ENCODE results near the gene PPM1L.

DNA sequence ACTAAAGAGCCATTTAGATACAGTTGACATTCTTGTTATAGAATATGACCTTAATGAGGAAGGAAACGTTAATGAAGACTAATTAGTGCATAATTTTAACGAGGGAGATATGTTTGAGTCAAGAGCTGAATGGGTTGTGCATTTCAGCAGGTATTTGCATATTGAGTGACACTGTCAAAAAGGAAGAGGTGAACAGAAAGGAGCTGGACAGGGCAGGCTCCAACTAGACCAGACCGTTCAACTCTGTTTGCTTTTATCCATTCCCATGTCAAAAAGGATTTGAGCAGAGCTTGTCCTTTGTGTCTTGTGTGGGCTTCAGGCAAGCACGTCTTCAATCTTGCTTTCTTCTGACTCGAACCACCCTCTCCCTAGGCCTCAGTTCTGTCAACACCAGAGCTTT is 308.4 kb downstream of the PPM1L start:
- TF ChIP-seq, protein P1, sequence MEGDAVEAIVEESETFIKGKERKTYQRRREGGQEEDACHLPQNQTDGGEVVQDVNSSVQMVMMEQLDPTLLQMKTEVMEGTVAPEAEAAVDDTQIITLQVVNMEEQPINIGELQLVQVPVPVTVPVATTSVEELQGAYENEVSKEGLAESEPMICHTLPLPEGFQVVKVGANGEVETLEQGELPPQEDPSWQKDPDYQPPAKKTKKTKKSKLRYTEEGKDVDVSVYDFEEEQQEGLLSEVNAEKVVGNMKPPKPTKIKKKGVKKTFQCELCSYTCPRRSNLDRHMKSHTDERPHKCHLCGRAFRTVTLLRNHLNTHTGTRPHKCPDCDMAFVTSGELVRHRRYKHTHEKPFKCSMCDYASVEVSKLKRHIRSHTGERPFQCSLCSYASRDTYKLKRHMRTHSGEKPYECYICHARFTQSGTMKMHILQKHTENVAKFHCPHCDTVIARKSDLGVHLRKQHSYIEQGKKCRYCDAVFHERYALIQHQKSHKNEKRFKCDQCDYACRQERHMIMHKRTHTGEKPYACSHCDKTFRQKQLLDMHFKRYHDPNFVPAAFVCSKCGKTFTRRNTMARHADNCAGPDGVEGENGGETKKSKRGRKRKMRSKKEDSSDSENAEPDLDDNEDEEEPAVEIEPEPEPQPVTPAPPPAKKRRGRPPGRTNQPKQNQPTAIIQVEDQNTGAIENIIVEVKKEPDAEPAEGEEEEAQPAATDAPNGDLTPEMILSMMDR (IDR thresholded peaks at IDR 0.05) = no peak
- no peak for TF ChIP-seq POLR2A (IDR thresholded peaks at IDR 0.05)
